ENCODE data around the gene NECTIN1.

- TF ChIP-seq ZNF777 (CRISPR knock-in tag; IDR thresholded peaks at IDR 0.05), result no peak
- TF ChIP-seq ZNF280D (CRISPR knock-in tag; IDR thresholded peaks at IDR 0.05), result no peak
- no peak for TF ChIP-seq ZNF232 (CRISPR knock-in tag; IDR thresholded peaks at IDR 0.05; ENCODE audit: borderline replicate concordance)
- no peak for TF ChIP-seq ZSCAN22 (CRISPR knock-in tag; IDR thresholded peaks at IDR 0.05)
- no peak for TF ChIP-seq SP140L (CRISPR knock-in tag; IDR thresholded peaks at IDR 0.05; ENCODE audit: borderline replicate concordance)
- no peak for TF ChIP-seq MTF1 (CRISPR knock-in tag; IDR thresholded peaks at IDR 0.05)
- no peak for TF ChIP-seq ZNF280B (CRISPR knock-in tag; IDR thresholded peaks at IDR 0.05; ENCODE audit: borderline replicate concordance)
- no peak for TF ChIP-seq NFATC3 (CRISPR knock-in tag; IDR thresholded peaks at IDR 0.05)
- no peak for TF ChIP-seq POLR2AphosphoS5 (IDR thresholded peaks at IDR 0.05; ENCODE audit: low read depth, low read length)
- TF ChIP-seq HCFC1 (IDR thresholded peaks at IDR 0.05; ENCODE audit: low read depth, low read length), result no peak
These were observed 68.9 kb downstream of the NECTIN1 start for GRCh38 chr11:119659971-119660723.

Data from HepG2 (cell line).